Measurements from ENCODE around the gene IMP4. TPM values are rescaled to one million over a fixed set of nuclear protein-coding genes. Genes with fewer than 3 reads are reported as not detected.

The IMP4 gene
- total RNA-seq, 1 experiment from 2014 or later = 121 TPM

- peak overlapping the region; percentile 89 for H3K4me2 ChIP-seq (ENCODE audit: low read length)
- no peaks in the 10 kb centered on the region for H3K9me3 ChIP-seq (ENCODE audit: control insufficient read depth in 1 of 2, insufficient read depth in 1 of 2, low read depth in 1 of 2, low read length in 2 of 2)
- CTCF ChIA-PET = interaction anchor here (1.6 kb wide), 1 partner anchor 19 kb away, joined by 3 read pairs; no protein-coding TSS in a partner anchor
- peak overlapping the region; percentile 58; the same call in 1 of the 2 replicates for H3K9ac ChIP-seq (ENCODE audit: low read length)
- H3K9me2 ChIP-seq (ENCODE audit: insufficient read depth) = no peaks in the 10 kb centered on the region
- peak overlapping the region; percentile 59 to 67 for H3K4me3 ChIP-seq (replicated peaks in 1 of 2; ENCODE audit: low read depth in 1 of 2, low read length in 2 of 2)
- H3K27ac ChIP-seq (ENCODE audit: low read depth, low read length) = peak overlapping the region; percentile 59; the same call in 1 of the 2 replicates
- intact Hi-C loops (cut with micrococcal nuclease) = loop anchor here (1.0 kb wide), 1 partner anchor 36 kb away; the partner anchor contains the start of gene PTPN18
- H2AFZ ChIP-seq (ENCODE audit: low read depth, low read length, poor library complexity, severe bottlenecking) = peak overlapping the region; percentile 97
- no peaks in the 10 kb centered on the region for H4K20me1 ChIP-seq (ENCODE audit: insufficient read depth)
- ATAC-seq (peak; percentile 46), DNase-seq (ENCODE audit: low read depth, low spot score) (no peak)
- TF ChIP-seq ZNF274 (IDR thresholded peaks at IDR 0.05; ENCODE audit: low read depth, low read length) = no peak
- TF ChIP-seq MAX (IDR thresholded peaks at IDR 0.05) = peak; percentile 35; the same call in 1 of the 2 replicates
- no peaks in the 10 kb centered on the region for H3K36me3 ChIP-seq (ENCODE audit: control insufficient read depth in 1 of 2, insufficient read depth in 2 of 2, low read length in 2 of 2)
- BruUV-seq (replicated peaks) = no TSS peak
- no peaks in the 10 kb centered on the region for H3K27me3 ChIP-seq (ENCODE audit: insufficient read depth, low read length)
- no peaks in the 10 kb centered on the region for H3K79me2 ChIP-seq (ENCODE audit: insufficient read depth, low read length)
- RAD21 ChIA-PET (ENCODE audit: low non-redundant PET in 1 of 2, low total read pairs in 2 of 2, uncharacterized antibody in 2 of 2, unreplicated experiment in 2 of 2) = no interaction called here
- POLR2A ChIA-PET = no interaction called here
- H3K4me1 ChIP-seq (ENCODE audit: control insufficient read depth in 1 of 2, insufficient read depth in 2 of 2, low read length in 2 of 2) = peaks cover 14 to 27% of the 10 kb centered on the region in 2 experiments
Observed at GRCh38 chr2:130391872-130392670, 49.4 kb downstream of the IMP4 start.

GRCh38 chr2:130393318-130393910 lies 50.7 kb downstream of the IMP4 start:
- RAD21 ChIA-PET (ENCODE audit: low non-redundant PET in 1 of 2, low total read pairs in 2 of 2, uncharacterized antibody in 2 of 2, unreplicated experiment in 2 of 2) = interaction anchor here in 1 of 2 experiments (0.7 kb wide), 1 partner anchor 20 kb away, joined by 4 read pairs; no protein-coding TSS in a partner anchor
- Histone ChIP-seq H4K20me1 (ENCODE audit: insufficient read depth) (no peaks in the 10 kb centered on the region), H3K4me1 (ENCODE audit: control insufficient read depth in 1 of 2, insufficient read depth in 2 of 2, low read length in 2 of 2) (peaks cover 14 to 27% of the 10 kb centered on the region in 2 experiments), H3K4me3 (replicated peaks in 1 of 2; ENCODE audit: low read depth in 1 of 2, low read length in 2 of 2) (no peak overlapping the region), H3K27me3 (ENCODE audit: insufficient read depth, low read length) (no peaks in the 10 kb centered on the region), H3K9me2 (ENCODE audit: insufficient read depth) (no peaks in the 10 kb centered on the region), H3K9me3 (ENCODE audit: control insufficient read depth in 1 of 2, insufficient read depth in 1 of 2, low read depth in 1 of 2, low read length in 2 of 2) (no peaks in the 10 kb centered on the region), H3K27ac (ENCODE audit: low read depth, low read length) (no peak overlapping the region), H2AFZ (ENCODE audit: low read depth, low read length, poor library complexity, severe bottlenecking) (peak overlapping the region; percentile 61), H3K36me3 (ENCODE audit: control insufficient read depth in 1 of 2, insufficient read depth in 2 of 2, low read length in 2 of 2) (no peaks in the 10 kb centered on the region), H3K9ac (ENCODE audit: low read length) (no peak overlapping the region), H3K4me2 (ENCODE audit: low read length) (peak overlapping the region; percentile 57), H3K79me2 (ENCODE audit: insufficient read depth, low read length) (no peaks in the 10 kb centered on the region)
- no TSS peak for BruUV-seq (replicated peaks)
- POLR2A ChIA-PET = no interaction called here
- intact Hi-C loops (cut with micrococcal nuclease) = no loop called here
- TF ChIP-seq FOSL1 (IDR thresholded peaks at IDR 0.05; ENCODE audit: low read depth) = peak; percentile 29; the same call in 1 of the 2 replicates
- TF ChIP-seq EZH2 (IDR thresholded peaks at IDR 0.05) = no peak
- no peak for TF ChIP-seq ZBTB33 (IDR thresholded peaks at IDR 0.05; ENCODE audit: extremely low read depth, insufficient replicate concordance, low read length)
- no peak for TF ChIP-seq CEBPB (IDR thresholded peaks at IDR 0.05; ENCODE audit: low read depth)
- peak; percentile 11; the same call in 1 of the 2 replicates for ATAC-seq
- no peak for DNase-seq (ENCODE audit: low read depth, low spot score)
- CTCF ChIA-PET = interaction anchor here (0.9 kb wide), 1 partner anchor 20 kb away, joined by 3 read pairs; no protein-coding TSS in a partner anchor

Data from HCT116 (cell line).